NCI-H510A (cell line): ENCODE data around the gene BICD2.
"Not testable (repeated sequence)": the region's sequence is repeated elsewhere in the genome, so short reads cannot be mapped to it uniquely, and the experiment has no call there.

Experiments used
- DNase-seq: peaks from one replicate; lab custom pipeline; 2025; lab: John Stamatoyannopoulos, UW

Gene BICD2

GRCh38 chr9:92770360-92770995 is 5.8 kb upstream of the BICD2 start:
- DNase-seq: no peak

- no peak for DNase-seq
Measured at GRCh38 chr9:92769990-92770359, 5.3 kb upstream of the BICD2 start.

GRCh38 chr9:92769286-92769685 is 4.7 kb upstream of the BICD2 start:
- DNase-seq: no peak

GRCh38 chr9:92768816-92769215 is 4.2 kb upstream of the BICD2 start:
- DNase-seq: not testable (repeated sequence)

DNA sequence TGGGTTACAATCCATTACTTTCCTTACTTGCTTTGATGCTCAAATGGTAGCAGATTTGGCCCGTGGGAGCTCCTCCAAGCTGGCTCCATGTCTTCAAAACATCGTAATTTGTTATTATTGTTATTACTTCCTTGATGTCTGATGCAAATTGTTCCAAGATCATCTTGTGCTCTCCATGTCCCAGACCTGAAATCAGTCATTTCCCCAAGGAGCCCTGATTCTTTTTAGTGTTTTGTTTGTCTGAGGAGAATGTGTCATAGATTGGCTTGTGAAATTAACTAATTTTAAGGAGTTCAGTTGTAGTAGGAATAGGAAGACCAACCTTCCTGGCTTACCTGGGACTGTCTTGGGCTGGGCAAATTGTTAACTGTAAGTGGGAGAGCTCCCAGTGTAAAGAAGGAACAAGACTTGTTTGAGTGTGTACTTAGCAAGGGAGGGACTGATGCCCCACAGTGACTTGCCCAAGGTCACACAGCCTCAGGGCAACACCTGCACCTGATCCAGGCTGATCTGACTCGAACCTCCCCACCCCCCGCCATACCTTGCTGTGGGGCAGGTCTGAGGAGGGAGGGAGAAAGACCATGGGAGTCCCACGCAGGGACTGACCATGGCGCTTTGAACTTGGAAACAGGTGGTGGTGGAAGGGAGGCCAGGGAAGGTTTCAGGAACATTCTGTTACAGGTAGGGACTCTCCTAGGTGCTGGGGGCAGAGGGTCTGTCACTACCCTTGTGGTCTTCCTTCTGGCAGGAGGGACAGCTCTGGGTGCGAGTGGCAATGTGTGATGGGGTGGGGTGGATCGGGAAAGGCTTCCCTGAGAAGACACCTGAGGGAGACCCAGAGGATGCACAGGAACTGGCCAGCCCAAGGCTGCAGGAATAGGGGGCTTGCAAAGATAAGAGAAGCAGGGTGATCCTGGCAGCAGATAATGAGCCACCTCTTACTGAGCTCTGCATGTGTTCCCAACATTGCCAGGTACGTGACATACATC is 2.7 kb upstream of the BICD2 start:
- DNase-seq: no peak

DNA sequence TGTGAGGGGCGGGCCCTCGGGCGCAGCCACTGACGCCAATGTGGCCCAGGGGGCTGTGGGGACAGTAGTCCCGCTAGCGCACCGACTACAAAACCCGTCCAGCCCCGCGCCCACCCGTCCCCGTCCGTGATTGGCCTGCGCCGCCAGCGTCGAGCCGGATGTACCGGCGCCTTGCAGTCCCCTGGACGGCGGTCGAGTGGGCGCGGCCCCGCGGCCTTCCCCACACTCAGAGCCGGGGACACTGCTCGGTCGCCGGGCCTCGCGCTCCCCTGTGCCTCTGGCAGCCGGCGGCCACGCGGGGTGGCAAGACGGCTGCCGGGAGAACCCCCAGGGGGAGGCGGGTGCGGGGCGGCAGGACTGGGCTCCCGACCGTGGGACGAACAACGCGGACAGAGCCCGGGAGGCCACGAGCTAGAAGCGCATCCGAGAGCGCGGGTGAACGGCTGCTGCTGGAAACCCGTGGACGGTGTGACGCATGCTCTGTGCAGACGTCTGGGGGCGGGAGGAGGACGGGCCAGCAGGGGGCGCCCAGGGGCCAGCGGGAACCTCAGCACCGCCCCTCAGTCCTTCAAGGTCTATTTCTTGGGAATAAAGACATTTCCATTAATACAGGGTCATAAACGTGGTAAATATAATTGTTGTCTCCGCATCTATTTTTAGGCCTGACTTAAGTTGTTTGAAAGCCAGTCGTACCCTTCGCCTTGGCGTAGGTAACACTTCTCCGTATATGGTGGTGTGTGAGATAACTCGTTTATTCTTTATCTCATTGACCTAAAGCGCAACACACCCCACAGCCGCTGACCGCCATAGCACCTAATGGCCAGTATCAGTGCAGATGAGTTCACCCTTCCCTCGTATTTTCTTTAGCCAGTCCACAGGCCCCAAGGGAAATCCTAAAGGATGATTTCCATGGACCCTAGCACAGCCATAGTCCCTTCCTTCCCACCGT is 629 bp upstream of the BICD2 start:
- DNase-seq: peak; percentile 96

DNA sequence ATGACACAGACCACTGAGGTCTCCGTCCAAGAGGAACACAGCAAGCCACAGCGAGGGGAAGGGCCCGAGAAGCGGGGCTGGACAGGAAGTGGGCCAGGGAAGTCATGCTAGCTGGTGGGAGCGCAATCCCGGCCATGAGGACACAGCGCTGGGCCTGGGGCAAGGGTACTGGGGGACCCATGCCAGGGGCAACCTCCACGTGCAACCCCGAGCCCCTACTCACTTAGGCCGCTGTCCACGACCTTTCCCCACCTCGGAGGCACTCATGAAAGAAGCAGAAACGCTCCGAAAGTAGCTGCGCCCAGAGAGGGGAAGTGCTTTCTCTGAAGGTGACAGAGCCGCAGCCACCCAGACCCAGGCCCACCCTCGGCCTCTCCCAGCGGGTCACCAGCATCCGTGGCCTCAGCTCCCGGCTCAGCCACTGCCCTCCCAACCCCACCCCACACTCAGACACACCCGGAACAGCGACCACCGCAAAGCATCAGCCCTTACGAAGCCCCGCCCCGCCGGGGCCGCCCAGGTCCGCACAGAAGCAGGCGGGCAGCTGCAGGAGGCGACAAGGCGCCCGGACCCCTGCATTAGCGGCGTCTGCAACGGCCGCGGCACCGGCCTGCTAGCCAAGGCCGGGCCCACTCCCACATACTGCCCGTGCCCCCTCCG is 782 bp downstream of the BICD2 start:
- DNase-seq: no peak

DNA sequence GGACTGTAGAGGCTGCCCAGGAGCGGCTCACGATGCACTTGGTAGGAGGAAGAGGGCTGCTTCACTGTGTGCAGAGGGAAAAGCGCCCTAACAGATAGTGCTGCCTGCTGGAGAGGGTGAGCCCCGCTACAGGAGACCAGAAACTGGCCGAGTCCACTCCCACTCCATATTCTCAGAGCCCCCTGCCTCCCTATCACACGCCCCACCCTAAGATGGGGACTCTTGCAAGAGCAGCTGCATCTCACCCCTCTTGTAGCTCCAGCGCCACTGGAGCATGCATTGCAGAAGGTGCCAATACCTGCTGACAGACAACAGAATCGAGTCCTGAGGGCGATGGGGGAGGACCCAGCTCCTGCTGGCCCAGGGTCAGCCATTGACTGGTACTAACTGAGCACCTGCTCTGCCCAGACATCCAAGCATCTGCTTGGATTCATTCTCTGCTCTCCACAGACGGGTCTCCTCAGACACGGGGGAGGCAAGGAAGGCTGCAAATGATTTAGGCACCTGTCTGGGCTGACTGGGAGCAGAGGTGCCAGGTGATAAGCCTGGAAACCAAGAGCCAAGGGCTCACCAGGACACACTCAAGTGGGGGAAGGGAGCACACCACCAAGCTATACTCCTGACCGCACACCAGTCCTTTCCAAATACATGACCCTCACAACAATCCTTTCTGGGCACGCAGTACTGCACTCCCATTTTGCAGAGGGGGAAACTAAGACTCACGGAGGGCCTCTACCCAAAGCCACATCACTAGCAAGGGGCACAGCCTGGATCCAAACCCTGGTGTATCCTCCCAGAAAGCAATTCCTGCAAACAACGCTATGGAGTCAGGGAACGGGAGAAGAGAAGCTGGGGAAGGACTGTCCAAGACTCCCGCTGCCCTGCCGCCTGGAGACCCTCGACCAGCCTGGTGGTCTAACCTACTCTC is 1.6 kb downstream of the BICD2 start:
- no peak for DNase-seq

- DNase-seq: no peak
Measured at GRCh38 chr9:92762196-92762595, 2.4 kb downstream of the BICD2 start.

DNA sequence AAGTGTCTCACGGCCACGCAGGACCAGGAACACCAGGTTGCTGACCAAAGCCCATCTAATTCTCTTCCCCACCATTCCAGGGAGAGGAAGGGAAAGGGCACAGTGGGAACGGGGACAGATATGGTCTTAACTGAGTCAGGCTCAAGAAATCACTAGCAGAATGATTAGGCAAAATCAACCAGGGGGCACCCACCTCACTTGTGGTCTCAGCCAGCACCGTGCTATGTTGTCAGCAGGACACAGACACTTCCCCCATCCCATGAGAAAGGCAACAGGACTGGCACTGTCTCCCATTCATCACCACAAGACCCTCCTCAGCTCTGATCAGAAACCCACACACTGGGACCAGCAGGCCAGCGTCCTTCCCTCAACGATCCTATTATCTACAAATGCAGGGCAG is 2.9 kb downstream of the BICD2 start:
- no peak for DNase-seq

DNA sequence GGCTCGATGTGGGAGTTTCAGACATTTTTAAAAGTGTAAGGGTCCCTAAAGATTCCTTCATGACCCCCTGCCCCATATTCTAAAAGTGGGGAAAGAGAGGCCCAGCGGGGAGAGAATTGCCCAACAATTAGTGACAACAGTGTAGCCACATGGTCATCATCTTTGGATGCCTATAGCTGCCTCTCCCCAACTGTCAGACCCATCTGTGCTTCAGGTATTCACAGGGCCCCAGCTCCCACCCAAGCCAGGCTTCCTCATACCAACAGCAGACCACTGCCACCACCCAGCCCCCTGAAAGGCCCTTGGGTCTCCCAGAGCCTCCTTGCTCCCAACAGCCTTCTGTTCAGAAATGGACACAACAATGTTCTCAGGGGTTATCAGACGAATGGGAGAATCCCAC is 4.1 kb downstream of the BICD2 start:
- DNase-seq: no peak

- no peak for DNase-seq
Measured at GRCh38 chr9:92760070-92760469, 4.6 kb downstream of the BICD2 start.

- DNase-seq: no peak
Measured at GRCh38 chr9:92759446-92759845, 5.2 kb downstream of the BICD2 start.

- no peak for DNase-seq
Measured at GRCh38 chr9:92756792-92757191, 7.8 kb downstream of the BICD2 start.

GRCh38 chr9:92754091-92754745 is 10.4 kb downstream of the BICD2 start:
- no peak for DNase-seq

DNA sequence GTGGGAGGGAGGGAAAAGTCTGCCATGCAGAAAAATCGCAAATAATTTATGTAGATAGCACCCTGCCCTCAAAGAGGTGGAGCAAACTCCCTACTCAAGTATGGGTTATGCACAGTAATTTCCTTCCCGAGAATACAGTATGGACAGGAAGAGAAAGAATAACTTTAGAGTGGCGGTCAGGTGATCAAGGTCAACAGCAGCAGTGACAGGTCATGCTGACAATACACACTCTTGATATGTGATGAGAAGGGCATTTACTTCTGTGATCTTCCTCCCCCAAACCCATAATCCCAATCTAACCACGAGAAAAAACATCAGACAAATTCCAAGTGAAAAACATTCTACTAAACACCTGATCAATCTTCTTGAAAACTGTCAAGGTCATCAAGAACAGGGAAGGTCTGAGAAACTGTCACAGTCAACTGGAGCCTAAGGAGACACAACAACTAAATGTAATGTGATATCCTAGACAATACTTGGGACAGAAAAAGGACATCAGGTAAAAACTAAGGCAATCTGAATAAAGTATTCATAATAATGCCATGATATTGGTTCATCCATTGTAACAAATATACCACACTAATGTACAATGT is 11.7 kb downstream of the BICD2 start:
- DNase-seq: no peak

DNA sequence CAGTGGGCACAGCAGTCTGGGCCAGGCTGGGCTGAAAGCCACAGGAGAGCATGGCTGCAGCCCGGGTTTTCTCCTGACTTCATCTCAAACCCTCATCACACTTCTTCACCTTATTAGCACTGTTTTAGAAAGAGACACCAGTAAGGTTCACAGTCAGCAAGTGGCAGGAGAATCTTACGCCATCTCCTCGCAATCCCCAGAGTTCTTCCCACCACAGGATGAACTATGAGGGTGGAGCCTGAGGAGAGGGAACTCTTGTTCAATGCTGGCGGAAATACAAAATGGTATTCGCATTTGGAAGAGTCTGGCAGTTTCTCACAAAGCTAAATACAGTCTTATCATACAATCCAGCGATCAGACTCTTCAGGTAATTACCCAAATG is 14.7 kb downstream of the BICD2 start:
- no peak for DNase-seq

GRCh38 chr9:92749071-92749933 is 15.3 kb downstream of the BICD2 start:
- DNase-seq: no peak

DNA sequence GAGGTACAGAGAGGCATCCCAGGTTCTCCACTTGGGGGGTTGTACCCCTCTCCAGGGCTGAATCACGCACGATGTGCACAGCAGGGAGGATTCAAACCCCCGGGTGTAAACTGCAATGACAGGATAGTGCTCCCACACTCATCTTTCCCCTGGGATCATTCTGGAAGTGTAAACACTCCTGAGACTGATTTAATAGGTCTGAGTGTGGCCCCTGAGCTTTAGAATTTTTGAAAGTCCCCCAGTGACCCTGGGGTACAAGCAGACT is 16.5 kb downstream of the BICD2 start:
- no peak for DNase-seq
